ENCODE results near the gene TPRG1. TPM values are rescaled to one million over a fixed set of nuclear protein-coding genes. Genes with fewer than 3 reads are reported as not detected.

Gene TPRG1
- total RNA-seq, 2 donors from 2014 or later: 2.1 to 4.6 TPM

DNA sequence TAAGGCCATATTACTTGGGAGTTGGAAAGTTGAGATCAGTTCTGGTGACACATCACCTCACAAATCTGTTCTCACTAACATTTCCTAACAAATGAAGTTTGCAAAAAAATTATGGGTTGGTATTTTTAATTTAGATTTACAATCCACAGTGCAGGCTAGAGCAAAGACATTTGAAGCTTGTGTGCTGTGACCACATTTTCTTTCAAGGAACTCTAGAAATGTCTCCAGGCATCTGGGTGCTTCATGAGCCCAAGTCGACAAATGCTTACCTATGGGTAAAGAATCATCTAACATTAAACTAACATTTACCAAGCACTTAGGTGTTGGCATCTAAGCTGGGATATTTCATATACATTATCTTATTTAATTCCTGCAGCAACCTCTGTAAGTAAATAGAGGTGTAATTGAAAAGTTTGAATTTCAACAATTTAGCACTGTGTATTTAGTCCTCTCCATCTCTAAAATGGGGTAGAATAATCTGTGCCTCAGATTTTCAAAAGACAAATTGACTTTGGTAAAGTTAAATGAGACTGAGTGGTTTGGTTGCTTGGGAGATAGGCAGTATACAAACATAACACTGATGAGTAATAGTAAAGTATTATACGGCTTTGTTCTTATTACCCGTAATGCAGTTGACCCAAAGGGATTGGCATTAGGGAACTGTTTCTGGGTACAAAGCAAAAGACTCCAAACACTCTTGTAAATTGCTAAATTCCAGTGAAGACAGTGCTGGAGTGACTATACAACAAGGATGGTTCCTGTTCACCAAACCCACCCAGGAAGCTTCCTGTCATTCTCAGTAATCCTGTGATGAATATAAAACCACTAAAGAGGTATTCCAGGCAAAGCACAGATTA is 162.5 kb downstream of the TPRG1 start:
- Histone ChIP-seq H3K4me1 (no peaks in the 10 kb centered on the region), H3K36me3 (replicated peaks in 1 of 2; ENCODE audit: insufficient read depth in 1 of 2, low read depth in 2 of 2) (no peaks in the 10 kb centered on the region), H3K4me3 (no peak overlapping the region), H3K27me3 (no peaks in the 10 kb centered on the region), H3K9me3 (no peaks in the 10 kb centered on the region), H3K27ac (no peak overlapping the region)
- WGBS, 2 donors: 71 to 80% methylated on average over 3 of the region's 3 CpGs
- TF ChIP-seq, protein P1, sequence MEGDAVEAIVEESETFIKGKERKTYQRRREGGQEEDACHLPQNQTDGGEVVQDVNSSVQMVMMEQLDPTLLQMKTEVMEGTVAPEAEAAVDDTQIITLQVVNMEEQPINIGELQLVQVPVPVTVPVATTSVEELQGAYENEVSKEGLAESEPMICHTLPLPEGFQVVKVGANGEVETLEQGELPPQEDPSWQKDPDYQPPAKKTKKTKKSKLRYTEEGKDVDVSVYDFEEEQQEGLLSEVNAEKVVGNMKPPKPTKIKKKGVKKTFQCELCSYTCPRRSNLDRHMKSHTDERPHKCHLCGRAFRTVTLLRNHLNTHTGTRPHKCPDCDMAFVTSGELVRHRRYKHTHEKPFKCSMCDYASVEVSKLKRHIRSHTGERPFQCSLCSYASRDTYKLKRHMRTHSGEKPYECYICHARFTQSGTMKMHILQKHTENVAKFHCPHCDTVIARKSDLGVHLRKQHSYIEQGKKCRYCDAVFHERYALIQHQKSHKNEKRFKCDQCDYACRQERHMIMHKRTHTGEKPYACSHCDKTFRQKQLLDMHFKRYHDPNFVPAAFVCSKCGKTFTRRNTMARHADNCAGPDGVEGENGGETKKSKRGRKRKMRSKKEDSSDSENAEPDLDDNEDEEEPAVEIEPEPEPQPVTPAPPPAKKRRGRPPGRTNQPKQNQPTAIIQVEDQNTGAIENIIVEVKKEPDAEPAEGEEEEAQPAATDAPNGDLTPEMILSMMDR (IDR thresholded peaks at IDR 0.05): no peak
- TF ChIP-seq POLR2A (IDR thresholded peaks at IDR 0.05): no peak
- ATAC-seq: no peak
- DNase-seq: no peak
- intact Hi-C loops (cut with DNase I): no loop called here

DNA sequence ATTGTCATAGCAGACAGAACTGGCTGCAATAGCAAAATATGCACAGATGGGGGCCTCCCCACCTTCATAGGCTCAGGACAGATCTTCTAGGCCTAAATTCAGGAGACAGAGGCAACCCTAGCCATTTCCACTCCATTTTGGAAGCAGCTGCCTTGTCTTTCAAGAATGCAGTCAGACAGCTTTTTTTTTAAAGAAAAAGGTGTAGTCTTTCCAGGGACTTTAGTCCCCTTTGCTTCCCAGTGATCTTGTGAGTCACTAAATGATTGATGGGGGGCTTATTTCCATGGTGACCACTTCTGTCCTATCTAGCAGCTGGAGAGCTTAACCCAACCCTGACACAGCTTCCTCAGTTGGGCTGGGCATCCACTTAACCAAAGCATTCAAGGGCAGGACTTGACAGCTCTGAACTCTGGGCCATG is 165.9 kb downstream of the TPRG1 start:
- intact Hi-C loops (cut with DNase I): no loop called here
- TF ChIP-seq, protein P1 (IDR thresholded peaks at IDR 0.05): no peak
- TF ChIP-seq POLR2A (IDR thresholded peaks at IDR 0.05): no peak
- ATAC-seq: no peak
- Histone ChIP-seq H3K27ac (no peak overlapping the region), H3K4me3 (no peak overlapping the region), H3K27me3 (no peaks in the 10 kb centered on the region), H3K36me3 (replicated peaks in 1 of 2; ENCODE audit: insufficient read depth in 1 of 2, low read depth in 2 of 2) (no peaks in the 10 kb centered on the region), H3K9me3 (no peaks in the 10 kb centered on the region), H3K4me1 (no peaks in the 10 kb centered on the region)
- no peak for DNase-seq

DNA sequence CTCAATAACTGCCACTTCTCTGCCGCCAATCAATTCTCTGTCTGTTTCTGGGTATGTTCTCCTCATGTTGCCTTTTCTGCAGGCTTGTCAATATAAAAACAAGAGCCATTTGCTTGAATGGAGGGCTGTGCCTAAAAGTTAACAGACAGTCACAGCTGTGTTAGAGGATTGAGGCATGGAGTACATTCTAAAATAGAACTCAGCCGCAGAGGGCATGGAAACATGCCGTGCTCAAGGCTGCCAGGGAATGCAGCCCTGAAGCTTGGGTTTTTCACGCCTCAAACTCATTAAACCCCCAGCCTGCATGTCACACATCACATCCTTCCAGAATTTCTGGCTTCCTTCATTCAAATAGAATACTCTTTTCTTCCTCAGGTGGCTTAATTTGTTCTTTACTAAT is 166.6 kb downstream of the TPRG1 start:
- Histone ChIP-seq H3K27ac (no peak overlapping the region), H3K4me1 (no peaks in the 10 kb centered on the region), H3K4me3 (no peak overlapping the region), H3K36me3 (replicated peaks in 1 of 2; ENCODE audit: insufficient read depth in 1 of 2, low read depth in 2 of 2) (no peaks in the 10 kb centered on the region), H3K9me3 (no peaks in the 10 kb centered on the region), H3K27me3 (no peaks in the 10 kb centered on the region)
- intact Hi-C loops (cut with DNase I): no loop called here
- ATAC-seq (no peak), DNase-seq (no peak)
- 85 to 91% methylated on average over 4 of the region's 4 CpGs for WGBS, 2 donors
- TF ChIP-seq, protein P1 (IDR thresholded peaks at IDR 0.05): no peak
- no peak for TF ChIP-seq POLR2A (IDR thresholded peaks at IDR 0.05)

DNA sequence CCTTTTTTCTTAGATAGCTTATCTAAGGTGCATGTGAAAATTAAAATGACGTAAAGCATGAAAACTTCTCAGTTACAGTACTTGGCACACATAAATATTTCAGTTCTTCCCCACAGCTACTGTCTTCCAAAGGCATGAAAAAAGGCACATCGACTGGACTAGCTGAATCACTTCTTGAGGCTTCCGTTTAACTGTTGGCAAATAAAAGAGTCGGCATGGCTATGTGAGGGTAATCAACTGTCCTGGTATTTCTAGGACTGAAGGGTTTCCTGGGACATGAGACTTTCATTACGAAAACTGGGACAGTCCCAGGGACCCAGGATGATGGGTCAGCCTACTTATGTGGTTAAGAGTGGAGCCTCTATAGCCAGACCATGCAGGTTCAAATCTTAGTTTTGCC is 168.2 kb downstream of the TPRG1 start:
- Histone ChIP-seq H3K9me3 (no peaks in the 10 kb centered on the region), H3K27me3 (no peaks in the 10 kb centered on the region), H3K4me3 (no peak overlapping the region), H3K4me1 (no peaks in the 10 kb centered on the region), H3K36me3 (replicated peaks in 1 of 2; ENCODE audit: insufficient read depth in 1 of 2, low read depth in 2 of 2) (no peaks in the 10 kb centered on the region), H3K27ac (no peak overlapping the region)
- TF ChIP-seq, protein P1 (IDR thresholded peaks at IDR 0.05): no peak
- no peak for TF ChIP-seq POLR2A (IDR thresholded peaks at IDR 0.05)
- no peak for ATAC-seq
- no peak for DNase-seq
- intact Hi-C loops (cut with DNase I): no loop called here
- 77 to 83% methylated on average over 5 of the region's 5 CpGs for WGBS, 2 donors

Data from body of pancreas (tissue), 4 donors.